ENCODE data around the gene PFDN4. TPM values are rescaled to one million over a fixed set of nuclear protein-coding genes. Genes with fewer than 3 reads are reported as not detected.

The PFDN4 gene
- polyA plus RNA-seq, 3 donors from 2014 or later, result 33.2 to 93.9 (median 43.6) TPM

GRCh38 chr20:54200487-54201267 is 7.2 kb upstream of the PFDN4 start:
- H3K9me3 Mint-ChIP-seq, result no peaks in the 10 kb centered on the region

DNA sequence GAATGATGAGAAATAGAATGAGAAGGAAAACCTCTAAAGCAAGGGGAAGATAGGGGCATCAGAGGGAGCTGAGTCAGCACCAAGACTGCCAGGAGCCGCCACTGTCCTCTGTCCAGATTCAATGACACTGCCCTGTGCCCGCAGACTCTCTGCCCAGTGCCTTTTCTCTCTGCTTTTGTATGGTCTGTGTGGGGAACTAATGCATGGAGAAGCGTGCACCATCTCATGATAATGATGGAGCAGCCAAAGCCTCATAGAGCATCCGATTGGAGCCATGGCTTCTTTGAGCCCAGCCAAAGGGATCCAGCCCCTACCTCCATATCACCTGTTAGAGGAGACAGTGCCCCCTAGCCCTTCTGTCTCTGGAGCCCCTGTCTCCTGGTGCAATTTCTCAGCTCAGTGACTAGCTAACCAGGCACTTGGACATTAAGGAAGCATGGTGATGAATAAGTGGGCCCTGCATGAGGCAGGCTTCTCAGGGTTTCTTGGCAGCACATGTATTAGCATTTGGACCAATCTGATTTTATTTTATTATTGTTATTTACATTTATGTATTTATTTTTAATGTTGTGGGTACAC is 6.5 kb upstream of the PFDN4 start:
- no peaks in the 10 kb centered on the region for H3K36me3 Mint-ChIP-seq
- H3K27ac Mint-ChIP-seq, result no peak overlapping the region
- H3K27me3 Mint-ChIP-seq (ENCODE audit: low read depth in 3 of 3), result peaks cover 0 to 2% (median 1%) of the 10 kb centered on the region in 3 donors
- H3K9me3 Mint-ChIP-seq, result no peaks in the 10 kb centered on the region
- H3K4me3 Mint-ChIP-seq, result no peak overlapping the region
- DNase-seq, result no peak
- H3K4me1 Mint-ChIP-seq, result no peaks in the 10 kb centered on the region

More at GRCh38 chr20:54200487-54201267, 7.2 kb upstream of the PFDN4 start:
- no peaks in the 10 kb centered on the region for H3K4me1 Mint-ChIP-seq
- H3K27me3 Mint-ChIP-seq (ENCODE audit: low read depth in 3 of 3), result peaks cover under 1 to 2% (median 1%) of the 10 kb centered on the region in 3 donors
- DNase-seq, result no peak
- H3K4me3 Mint-ChIP-seq, result no peak overlapping the region
- H3K36me3 Mint-ChIP-seq, result no peaks in the 10 kb centered on the region
- no peak overlapping the region for H3K27ac Mint-ChIP-seq

DNA sequence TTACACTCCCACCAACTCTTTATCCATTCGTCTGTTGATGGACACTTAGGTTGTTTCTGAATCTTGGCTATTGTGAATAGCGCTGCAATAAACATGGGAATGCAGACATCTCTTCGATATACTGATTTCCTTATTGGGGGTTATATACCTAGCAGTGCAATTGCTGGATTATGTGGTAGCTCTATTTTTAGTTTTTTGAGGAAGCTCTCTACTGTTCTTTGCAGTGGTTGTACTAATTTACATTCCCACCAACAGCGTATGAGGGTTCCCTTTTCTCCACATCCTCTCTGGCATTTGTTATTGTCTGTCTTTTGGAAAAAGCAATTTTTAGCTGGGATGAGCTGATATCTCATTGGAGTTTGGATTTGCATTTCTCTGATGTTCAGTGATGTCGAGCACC is 4.6 kb upstream of the PFDN4 start:
- DNase-seq, result no peak
- Mint-ChIP-seq H3K4me1 (peaks cover 0 to 2% of the 10 kb centered on the region in 2 donors), H3K27me3 (ENCODE audit: low read depth in 3 of 3) (peaks cover 1 to 4% (median 2%) of the 10 kb centered on the region in 3 donors), H3K27ac (no peak overlapping the region), H3K9me3 (no peaks in the 10 kb centered on the region), H3K36me3 (no peaks in the 10 kb centered on the region), H3K4me3 (no peak overlapping the region)

- no peak overlapping the region for H3K4me3 Mint-ChIP-seq
- peaks cover 7 to 10% of the 10 kb centered on the region in 2 donors for H3K4me1 Mint-ChIP-seq
- no peak overlapping the region for H3K27ac Mint-ChIP-seq
- DNase-seq, result no peak
- H3K27me3 Mint-ChIP-seq (ENCODE audit: low read depth in 3 of 3), result peaks cover 1 to 4% (median 2%) of the 10 kb centered on the region in 3 donors
- H3K36me3 Mint-ChIP-seq, result no peaks in the 10 kb centered on the region
- H3K9me3 Mint-ChIP-seq, result no peaks in the 10 kb centered on the region
Measured at GRCh38 chr20:54204063-54204462, 3.8 kb upstream of the PFDN4 start.

DNA sequence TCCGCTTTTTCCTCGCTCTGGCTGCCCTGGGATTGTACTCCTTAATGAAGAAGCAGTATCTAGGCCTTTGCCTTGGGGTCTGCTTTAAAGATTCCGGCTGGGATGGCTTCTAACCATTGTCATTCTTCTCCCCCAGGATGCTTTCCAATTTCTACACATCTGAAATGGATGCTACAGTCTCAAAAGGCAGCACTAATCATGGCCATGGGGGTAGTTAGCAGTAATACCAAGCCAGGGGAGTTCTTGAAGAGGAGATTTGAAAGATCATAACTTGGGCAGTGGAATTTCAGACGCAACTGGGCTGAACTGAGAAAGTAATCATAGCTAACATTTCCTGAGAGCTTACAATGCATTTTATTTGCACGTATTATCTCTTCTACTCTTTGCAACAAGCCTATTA is 3.4 kb upstream of the PFDN4 start:
- Mint-ChIP-seq H3K9me3 (no peaks in the 10 kb centered on the region), H3K27me3 (ENCODE audit: low read depth in 3 of 3) (peaks cover 1 to 4% (median 2%) of the 10 kb centered on the region in 3 donors), H3K4me1 (peaks cover 11 to 14% of the 10 kb centered on the region in 2 donors), H3K4me3 (no peak overlapping the region), H3K36me3 (no peaks in the 10 kb centered on the region), H3K27ac (no peak overlapping the region)
- DNase-seq, result no peak

- DNase-seq, result no peak
- H3K4me3 Mint-ChIP-seq, result no peak overlapping the region
- H3K4me1 Mint-ChIP-seq, result peaks cover 21% of the 10 kb centered on the region in 2 donors
- no peak overlapping the region for H3K27ac Mint-ChIP-seq
- peaks cover 1 to 4% (median 2%) of the 10 kb centered on the region in 3 donors for H3K27me3 Mint-ChIP-seq (ENCODE audit: low read depth in 3 of 3)
- no peaks in the 10 kb centered on the region for H3K36me3 Mint-ChIP-seq
- H3K9me3 Mint-ChIP-seq, result no peaks in the 10 kb centered on the region
Measured at GRCh38 chr20:54205450-54205849, 2.4 kb upstream of the PFDN4 start.

DNA sequence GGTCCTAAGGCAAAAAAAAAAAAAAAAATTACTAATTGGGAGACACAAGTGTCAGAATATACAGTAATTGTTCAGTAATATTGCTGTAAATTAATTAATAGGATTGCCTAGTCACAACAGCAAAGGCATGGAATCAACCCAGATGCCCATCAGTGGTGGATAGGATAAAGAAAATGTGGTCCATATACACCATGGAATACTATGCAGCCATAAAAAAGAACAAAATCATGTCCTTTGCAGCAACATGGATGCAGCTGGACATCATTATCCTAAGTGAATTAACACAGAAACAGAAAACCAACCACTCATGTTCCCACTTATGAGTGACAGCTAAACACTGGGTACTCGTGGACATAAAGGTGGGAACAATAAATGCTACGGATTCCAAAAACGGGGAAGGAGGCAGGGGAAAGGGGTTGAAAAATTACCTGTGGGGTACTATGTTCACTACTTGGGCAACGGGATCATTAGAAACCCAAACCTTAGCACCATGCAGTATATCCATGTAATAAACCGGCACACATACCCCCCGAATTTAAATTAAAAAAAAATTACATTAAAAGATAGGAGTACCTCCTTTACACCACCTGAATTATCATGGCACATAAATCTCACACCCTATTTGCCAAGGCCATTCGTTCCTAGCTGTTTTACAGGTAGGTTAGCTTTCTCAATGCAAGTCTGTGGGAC is 689 bp upstream of the PFDN4 start:
- Mint-ChIP-seq H3K36me3 (no peaks in the 10 kb centered on the region), H3K27ac (peak overlapping the region; percentile 99 to 100 (median 100)), H3K27me3 (ENCODE audit: low read depth in 3 of 3) (peaks cover 1 to 4% (median 2%) of the 10 kb centered on the region in 3 donors), H3K4me3 (peak overlapping the region; percentile 96 to 99 (median 98)), H3K9me3 (no peaks in the 10 kb centered on the region), H3K4me1 (peaks cover 25 to 33% of the 10 kb centered on the region in 2 donors)
- DNase-seq, result no peak

- no peak for DNase-seq
- peaks cover 25 to 41% of the 10 kb centered on the region in 2 donors for H3K4me1 Mint-ChIP-seq
- no peaks in the 10 kb centered on the region for H3K36me3 Mint-ChIP-seq
- H3K27me3 Mint-ChIP-seq (ENCODE audit: low read depth in 3 of 3), result peaks cover 0 to 4% (median 0%) of the 10 kb centered on the region in 3 donors
- peak overlapping the region; percentile 80 to 97 (median 90) for H3K4me3 Mint-ChIP-seq
- H3K27ac Mint-ChIP-seq, result peak overlapping the region; percentile 62 to 99 (median 86)
- no peaks in the 10 kb centered on the region for H3K9me3 Mint-ChIP-seq
Measured at GRCh38 chr20:54208548-54209176, 775 bp downstream of the PFDN4 start.

GRCh38 chr20:54209216-54209813 is 1.4 kb downstream of the PFDN4 start:
- no peak for DNase-seq
- Mint-ChIP-seq H3K27me3 (ENCODE audit: low read depth in 3 of 3) (peaks cover 0 to 4% (median 0%) of the 10 kb centered on the region in 3 donors), H3K4me3 (peak overlapping the region; percentile 80 to 97 (median 90)), H3K27ac (peak overlapping the region in 2 of 6 donors; percentile 69 to 99), H3K36me3 (no peaks in the 10 kb centered on the region), H3K9me3 (no peaks in the 10 kb centered on the region), H3K4me1 (peaks cover 25 to 41% of the 10 kb centered on the region in 2 donors)

DNA sequence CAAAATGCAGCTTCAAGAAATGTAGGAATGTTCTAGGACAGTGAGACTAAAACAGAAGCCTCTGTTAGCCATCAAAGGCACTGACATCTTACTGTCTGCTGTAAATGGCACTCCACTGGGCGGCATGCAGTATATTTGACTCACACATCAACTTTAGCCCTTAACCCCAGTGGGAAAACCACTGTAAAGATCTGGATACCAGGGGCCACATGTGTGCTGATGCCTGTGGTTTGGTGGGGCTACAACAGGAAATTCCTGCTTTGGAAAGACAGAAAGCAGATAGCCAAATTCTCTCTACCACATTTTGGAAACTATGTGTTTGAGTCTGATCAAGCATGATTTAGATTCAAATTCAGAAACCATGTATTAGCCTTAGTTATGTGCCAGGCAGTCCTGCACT is 4.3 kb downstream of the PFDN4 start:
- Mint-ChIP-seq H3K27me3 (ENCODE audit: low read depth in 3 of 3) (peaks cover 0 to 4% (median 0%) of the 10 kb centered on the region in 3 donors), H3K36me3 (peaks cover 0 to 12% (median 5%) of the 10 kb centered on the region in 3 donors), H3K4me3 (no peak overlapping the region), H3K9me3 (no peaks in the 10 kb centered on the region), H3K4me1 (peaks cover 25 to 45% of the 10 kb centered on the region in 2 donors), H3K27ac (no peak overlapping the region)
- no peak for DNase-seq

DNA sequence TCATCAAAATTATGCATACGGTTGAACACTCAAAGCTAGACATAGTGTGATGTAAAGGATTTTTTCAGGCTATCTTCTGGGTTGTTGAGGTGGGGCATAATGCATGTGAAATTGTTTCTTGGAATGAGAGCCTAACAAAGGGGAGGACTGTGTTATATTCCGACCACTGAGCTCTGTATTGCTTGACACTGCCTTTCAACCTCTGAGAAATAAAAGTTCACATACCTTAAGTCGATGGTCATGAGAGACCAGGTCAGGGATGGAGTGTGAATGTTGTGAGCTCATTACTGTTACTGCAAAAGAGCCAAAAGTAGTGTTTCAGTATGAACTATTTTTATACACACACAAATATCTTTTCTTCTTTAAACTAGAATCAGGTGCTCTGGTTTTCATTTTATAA is 5.0 kb downstream of the PFDN4 start:
- DNase-seq, result no peak
- Mint-ChIP-seq H3K27ac (no peak overlapping the region), H3K9me3 (no peaks in the 10 kb centered on the region), H3K4me1 (peaks cover 23 to 45% of the 10 kb centered on the region in 2 donors), H3K4me3 (no peak overlapping the region), H3K36me3 (peaks cover 0 to 18% (median 6%) of the 10 kb centered on the region in 3 donors), H3K27me3 (ENCODE audit: low read depth in 3 of 3) (peaks cover 0 to under 1% (median 0%) of the 10 kb centered on the region in 3 donors)

GRCh38 chr20:54214566-54214965 is 6.7 kb downstream of the PFDN4 start:
- no peak for DNase-seq
- Mint-ChIP-seq H3K9me3 (no peaks in the 10 kb centered on the region), H3K27ac (no peak overlapping the region), H3K36me3 (peaks cover 0 to 18% (median 6%) of the 10 kb centered on the region in 3 donors), H3K27me3 (ENCODE audit: low read depth in 3 of 3) (no peaks in the 10 kb centered on the region), H3K4me1 (peaks cover 10 to 33% of the 10 kb centered on the region in 2 donors), H3K4me3 (no peak overlapping the region)

- no peak overlapping the region for H3K4me3 Mint-ChIP-seq
- H3K9me3 Mint-ChIP-seq, result no peaks in the 10 kb centered on the region
- H3K27me3 Mint-ChIP-seq (ENCODE audit: low read depth in 3 of 3), result no peaks in the 10 kb centered on the region
- peaks cover 0 to 18% (median 6%) of the 10 kb centered on the region in 3 donors for H3K36me3 Mint-ChIP-seq
- H3K4me1 Mint-ChIP-seq, result peaks cover 6 to 25% of the 10 kb centered on the region in 2 donors
- DNase-seq, result no peak
- no peak overlapping the region for H3K27ac Mint-ChIP-seq
Measured at GRCh38 chr20:54215157-54215789, 7.4 kb downstream of the PFDN4 start.
